Tibial nerve (tissue), 4 donors: ENCODE results near the gene PARN. TPM values are rescaled to one million over a fixed set of nuclear protein-coding genes. Genes with fewer than 3 reads are reported as not detected.

Experiments
- DNase-seq, 2 donors: peaks; one replicate each; pipeline ENCODE4 v3.0.0-alpha.2; 2019; ENCODE audit warnings: low spot score in 2 of 2
- H3K27ac ChIP-seq, 4 donors: fragments of 200-600 bp; sonication (generic) in 3 of 4; one replicate each; pipeline ENCODE4 v1.5.1; 2017 to 2019; ENCODE audit warnings: mild to moderate bottlenecking in 1 of 4
- H3K27me3 ChIP-seq, 2 donors: fragments of 200-600 bp; sonication (generic) in 1 of 2; one replicate each; pipeline versions ENCODE4 v1.5.1 to v1.6.0; 2017 to 2019
- H3K36me3 ChIP-seq, 3 donors: fragments of 200-600 bp; sonication (generic); one replicate each; pipeline ENCODE4 v1.5.1; 2018 to 2019
- H3K4me1 ChIP-seq, 4 donors: fragments of 200-600 bp; sonication (generic) in 3 of 4; one replicate each; pipeline ENCODE4 v1.5.1; 2017 to 2019
- H3K4me3 ChIP-seq, 4 donors: fragments of 200-600 bp; sonication (generic) in 3 of 4; one replicate each; pipeline ENCODE4 v1.5.1; 2017 to 2019; ENCODE audit warnings: mild to moderate bottlenecking in 1 of 4, moderate library complexity in 1 of 4
- H3K9me3 ChIP-seq, 4 donors: fragments of 200-600 bp; sonication (generic) in 3 of 4; one replicate each; pipeline ENCODE4 v1.5.1; 2017 to 2019
- EP300 ChIP-seq, 2 donors: sonication (generic); formaldehyde crosslinking; IDR thresholded peaks; one replicate each; pipeline ENCODE4 v1.6.1; 2017; ENCODE audit warnings: antibody characterized with exemption in 2 of 2, mild to moderate bottlenecking in 1 of 2
- POLR2A ChIP-seq, 2 donors: fragments of 450-650 bp; IDR thresholded peaks; one replicate each; pipeline ENCODE4 v1.6.1; 2017; ENCODE audit warnings: antibody characterized with exemption in 2 of 2, mild to moderate bottlenecking in 2 of 2, moderate library complexity in 2 of 2
- WGBS, 2 donors: methylation state at CpG; one replicate each; pipeline ENCODE4 v1.1.5; 2018; 5-methylcytosine and 5-hydroxymethylcytosine counted together
- total RNA-seq, 4 donors: library from RNA; depleted of rRNA; stranded (reverse); fragments of >200 nt; gene quantifications; one replicate each; pipeline ENCODE4 v1.1.0, GENCODE V29; 2016
- TF ChIP-seq, protein P1 (sequence below), 5 experiments: fragments of 200-600 bp in 3 of 5; fragments of 450-650 bp in 2 of 5; sonication (generic) in 3 of 5; IDR thresholded peaks; one replicate each; pipeline ENCODE4 v1.5.1; 2016 to 2019; ENCODE audit warnings: antibody characterized with exemption in 5 of 5, mild to moderate bottlenecking in 3 of 5, moderate library complexity in 2 of 5

PARN gene
- total RNA-seq, 4 donors from 2014 or later: 36.5 to 49.8 (median 40.6) TPM

DNA sequence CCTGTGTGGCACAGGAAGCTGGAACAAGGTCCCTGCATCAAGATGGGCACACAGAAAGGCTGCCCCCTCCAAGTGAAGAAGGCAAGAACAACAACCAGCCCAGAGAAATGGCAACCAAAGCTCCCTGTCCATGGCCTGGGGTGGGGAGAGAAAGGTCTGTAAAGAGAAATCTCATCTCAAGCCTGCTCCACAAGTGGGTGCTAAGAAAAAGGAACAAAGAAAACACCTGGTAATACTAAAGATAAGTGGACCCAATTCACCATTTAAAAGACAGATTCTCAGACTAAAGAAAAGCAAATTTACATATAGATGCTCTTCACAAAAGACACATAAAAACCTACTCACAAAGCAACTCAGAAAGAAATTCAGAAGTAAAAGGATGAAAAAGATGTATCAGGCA is 107.4 kb downstream of the PARN start:
- H3K4me3 ChIP-seq: no peak overlapping the region
- H3K4me1 ChIP-seq: peaks cover 0 to 14% (median 0%) of the 10 kb centered on the region in 4 donors
- H3K9me3 ChIP-seq: no peaks in the 10 kb centered on the region
- TF ChIP-seq, protein P1, sequence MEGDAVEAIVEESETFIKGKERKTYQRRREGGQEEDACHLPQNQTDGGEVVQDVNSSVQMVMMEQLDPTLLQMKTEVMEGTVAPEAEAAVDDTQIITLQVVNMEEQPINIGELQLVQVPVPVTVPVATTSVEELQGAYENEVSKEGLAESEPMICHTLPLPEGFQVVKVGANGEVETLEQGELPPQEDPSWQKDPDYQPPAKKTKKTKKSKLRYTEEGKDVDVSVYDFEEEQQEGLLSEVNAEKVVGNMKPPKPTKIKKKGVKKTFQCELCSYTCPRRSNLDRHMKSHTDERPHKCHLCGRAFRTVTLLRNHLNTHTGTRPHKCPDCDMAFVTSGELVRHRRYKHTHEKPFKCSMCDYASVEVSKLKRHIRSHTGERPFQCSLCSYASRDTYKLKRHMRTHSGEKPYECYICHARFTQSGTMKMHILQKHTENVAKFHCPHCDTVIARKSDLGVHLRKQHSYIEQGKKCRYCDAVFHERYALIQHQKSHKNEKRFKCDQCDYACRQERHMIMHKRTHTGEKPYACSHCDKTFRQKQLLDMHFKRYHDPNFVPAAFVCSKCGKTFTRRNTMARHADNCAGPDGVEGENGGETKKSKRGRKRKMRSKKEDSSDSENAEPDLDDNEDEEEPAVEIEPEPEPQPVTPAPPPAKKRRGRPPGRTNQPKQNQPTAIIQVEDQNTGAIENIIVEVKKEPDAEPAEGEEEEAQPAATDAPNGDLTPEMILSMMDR (IDR thresholded peaks at IDR 0.05): no peak
- TF ChIP-seq POLR2A (IDR thresholded peaks at IDR 0.05) (no peak), EP300 (IDR thresholded peaks at IDR 0.05) (no peak)
- no peak overlapping the region for H3K27ac ChIP-seq
- no peaks in the 10 kb centered on the region for H3K36me3 ChIP-seq
- H3K27me3 ChIP-seq: no peaks in the 10 kb centered on the region
- no peak for DNase-seq

DNA sequence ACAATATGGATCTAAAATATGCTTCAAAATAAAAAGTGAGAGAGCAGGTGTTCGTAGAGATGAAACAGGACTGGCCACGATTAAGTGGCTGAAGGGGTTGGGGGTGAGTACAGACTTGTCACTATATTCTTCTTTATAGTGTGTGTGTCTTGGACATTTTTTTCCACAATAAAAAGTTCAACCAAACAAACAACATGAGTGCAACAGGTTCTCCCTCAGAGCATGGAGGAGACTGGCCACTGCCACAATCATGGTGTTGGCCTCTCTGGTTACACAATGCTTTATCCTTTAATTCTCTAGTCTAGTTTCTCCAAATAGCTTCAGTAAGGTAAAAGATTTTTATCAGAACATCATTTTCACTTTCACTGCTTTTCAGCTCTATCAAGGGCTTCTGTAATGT is 109.3 kb downstream of the PARN start:
- TF ChIP-seq POLR2A (IDR thresholded peaks at IDR 0.05) (no peak), EP300 (IDR thresholded peaks at IDR 0.05) (no peak)
- TF ChIP-seq, protein P1 (IDR thresholded peaks at IDR 0.05): no peak
- DNase-seq: no peak
- Histone ChIP-seq H3K36me3 (no peaks in the 10 kb centered on the region), H3K27ac (no peak overlapping the region), H3K27me3 (no peaks in the 10 kb centered on the region), H3K9me3 (no peaks in the 10 kb centered on the region), H3K4me1 (no peaks in the 10 kb centered on the region), H3K4me3 (no peak overlapping the region)
- WGBS, 2 donors: 90 to 93% methylated on average over 2 of the region's 2 CpGs

DNA sequence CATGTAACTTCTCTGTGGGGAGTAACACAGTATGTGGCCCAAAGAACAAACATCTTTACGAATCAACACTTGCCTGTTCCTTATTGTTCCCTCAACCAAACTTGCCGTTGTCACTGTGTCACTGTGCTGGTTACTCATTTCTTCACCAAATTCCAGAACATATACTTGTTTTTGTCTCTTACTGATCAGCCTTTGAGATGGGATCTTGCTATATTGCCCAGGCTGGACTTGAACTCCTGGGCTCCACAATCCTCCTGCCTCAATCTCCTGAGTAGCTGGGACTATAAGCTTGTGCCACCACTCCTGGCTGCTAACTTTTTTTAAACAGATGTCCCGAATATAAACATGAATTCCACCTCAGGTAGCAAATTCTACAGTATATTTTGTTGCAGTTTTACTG is 115.1 kb downstream of the PARN start:
- H3K4me1 ChIP-seq: peaks cover 0 to 7% (median 0%) of the 10 kb centered on the region in 4 donors
- WGBS, 2 donors: 89 to 94% methylated on average over 3 of the region's 3 CpGs

DNA sequence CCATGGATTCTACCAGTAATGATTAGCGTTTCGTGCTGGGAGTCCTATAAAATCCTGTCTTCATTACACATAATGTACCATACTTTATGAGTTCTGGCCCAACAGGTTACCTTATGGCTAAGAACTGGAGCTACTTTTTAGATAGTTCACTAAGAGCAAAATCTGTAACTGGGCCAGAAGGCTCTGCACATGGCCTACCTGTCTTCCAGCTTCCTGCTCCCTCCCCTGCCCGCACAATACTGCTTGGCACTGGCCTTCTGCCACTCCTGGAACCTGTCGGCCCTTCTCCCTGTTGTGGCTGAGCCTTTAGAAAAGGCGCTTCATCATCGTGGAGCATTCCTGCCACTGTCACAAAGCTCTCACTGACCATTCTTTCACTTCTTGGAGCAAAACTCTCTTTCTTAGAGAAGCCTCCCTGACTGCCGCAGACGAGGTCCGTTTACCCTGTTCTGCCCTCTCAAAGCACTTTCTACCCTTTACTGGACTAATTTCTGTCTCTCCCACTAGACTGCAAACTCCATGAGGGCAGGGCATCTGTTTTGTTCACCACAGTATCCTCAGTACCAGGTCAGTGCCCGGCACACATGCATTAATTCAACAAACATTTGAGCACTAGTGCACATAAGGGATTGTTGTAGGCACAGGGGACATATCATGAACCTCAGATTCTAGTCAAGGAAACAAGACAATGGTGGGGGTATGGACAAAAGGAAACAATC is 116.5 kb downstream of the PARN start:
- no peak for DNase-seq
- H3K4me3 ChIP-seq: no peak overlapping the region
- H3K27ac ChIP-seq: no peak overlapping the region
- no peaks in the 10 kb centered on the region for H3K27me3 ChIP-seq
- no peak for TF ChIP-seq EP300 (IDR thresholded peaks at IDR 0.05)
- TF ChIP-seq, protein P1 (IDR thresholded peaks at IDR 0.05): no peak
- H3K4me1 ChIP-seq: peaks cover 0 to 10% (median 0%) of the 10 kb centered on the region in 4 donors
- WGBS, 2 donors: 95% methylated on average over 10 of the region's 10 CpGs
- H3K36me3 ChIP-seq: peaks cover 0 to 3% (median 0%) of the 10 kb centered on the region in 3 donors
- no peaks in the 10 kb centered on the region for H3K9me3 ChIP-seq

More for the DNA sequence above, 115.1 kb downstream of the PARN start:
- Histone ChIP-seq H3K36me3 (peaks cover 0 to 3% (median 0%) of the 10 kb centered on the region in 3 donors), H3K27ac (no peak overlapping the region), H3K27me3 (no peaks in the 10 kb centered on the region), H3K4me3 (no peak overlapping the region), H3K9me3 (no peaks in the 10 kb centered on the region)
- no peak for DNase-seq
- no peak for TF ChIP-seq POLR2A (IDR thresholded peaks at IDR 0.05)
- TF ChIP-seq, protein P1 (IDR thresholded peaks at IDR 0.05): no peak

DNA sequence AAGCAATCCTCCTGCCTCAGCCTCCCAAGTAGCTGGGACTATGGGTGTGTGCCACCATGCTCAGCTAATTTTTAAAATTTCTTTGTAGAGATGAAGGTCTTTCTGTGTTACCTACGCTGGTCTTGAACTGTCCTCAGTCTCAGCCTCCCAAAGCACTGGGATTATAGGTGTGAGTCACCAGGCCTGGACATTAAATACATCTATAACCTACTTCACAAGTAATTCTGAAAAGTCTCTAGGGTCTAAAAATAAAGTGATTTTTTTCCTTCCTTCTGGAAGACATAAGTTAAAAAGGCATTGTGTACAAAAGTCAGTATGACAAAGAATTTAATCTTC is 118.3 kb downstream of the PARN start:
- Histone ChIP-seq H3K9me3 (no peaks in the 10 kb centered on the region), H3K27ac (no peak overlapping the region), H3K4me1 (peaks cover 0 to 10% (median 0%) of the 10 kb centered on the region in 4 donors), H3K4me3 (no peak overlapping the region), H3K27me3 (no peaks in the 10 kb centered on the region), H3K36me3 (peaks cover 0 to 7% (median 0%) of the 10 kb centered on the region in 3 donors)
- no peak for DNase-seq
- 96 to 100% methylated on average over 1 of the region's 1 CpG for WGBS, 2 donors
- TF ChIP-seq EP300 (IDR thresholded peaks at IDR 0.05) (no peak), POLR2A (IDR thresholded peaks at IDR 0.05) (no peak)
- TF ChIP-seq, protein P1 (IDR thresholded peaks at IDR 0.05): no peak
